ENCODE results near the gene TMEM150C. TPM values are rescaled to one million over a fixed set of nuclear protein-coding genes. Genes with fewer than 3 reads are reported as not detected.

TMEM150C gene
- total RNA-seq, 1 experiment from 2014 or later, result 0.58 TPM

DNA sequence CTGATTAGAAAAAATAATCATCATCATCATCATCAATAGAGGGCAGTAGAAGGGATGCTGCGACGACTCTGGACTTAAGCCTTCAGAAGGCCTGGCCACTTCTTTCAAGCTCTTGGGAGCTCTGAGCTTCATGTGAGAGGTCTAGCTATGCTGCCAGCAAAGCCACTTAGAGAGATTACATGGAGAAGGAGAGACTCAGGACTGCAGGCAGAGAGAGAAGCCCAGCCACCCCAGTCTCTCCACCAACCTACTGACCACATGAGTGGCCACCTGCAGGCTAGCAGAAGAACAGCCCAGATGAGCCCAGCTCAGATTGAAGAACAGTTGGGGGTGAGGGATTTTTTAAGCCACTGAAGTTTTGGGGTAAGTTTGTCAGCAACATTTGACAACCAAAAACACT is 17.1 kb upstream of the TMEM150C start:
- TF ChIP-seq EZH2phosphoT487 (IDR thresholded peaks at IDR 0.05; ENCODE audit: borderline replicate concordance, low read length), result no peak
- no peak for TF ChIP-seq EZH2 (IDR thresholded peaks at IDR 0.05; ENCODE audit: low read length, unreplicated experiment)
- no peak; the same call in none of the 2 replicates for TF ChIP-seq CTCF (conservative IDR thresholded peaks at IDR 0.05; ENCODE audit: low read depth, low read length)
- Histone ChIP-seq H3K27me3 (ENCODE audit: low read length) (peaks cover 12% of the 10 kb centered on the region), H3F3A (ENCODE audit: low read length, unreplicated experiment) (no peaks in the 10 kb centered on the region), H2AFZ (ENCODE audit: low read length) (no peak overlapping the region), H3K4me2 (ENCODE audit: low read length) (no peak overlapping the region), H3K36me3 (ENCODE audit: low read depth, low read length) (no peaks in the 10 kb centered on the region), H3K9me2 (replicated peaks; ENCODE audit: low read length) (no peaks in the 10 kb centered on the region), H3K4me1 (ENCODE audit: insufficient read depth, low read length) (no peaks in the 10 kb centered on the region), H3K27ac (ENCODE audit: low read length) (no peak overlapping the region), H4K20me1 (ENCODE audit: low read length) (no peaks in the 10 kb centered on the region), H3K9ac (ENCODE audit: low read length) (no peak overlapping the region), H3K79me2 (ENCODE audit: low read length) (no peaks in the 10 kb centered on the region), H3K9me3 (ENCODE audit: low read length) (no peaks in the 10 kb centered on the region), H3K4me3 (ENCODE audit: low read length) (no peak overlapping the region)
- ChIA-PET CTCF (no interaction called here), POLR2A (ENCODE audit: unreplicated experiment) (no interaction called here)
- ATAC-seq, result peak; percentile 64; the same call in 1 of the 2 replicates
- DNase-seq, result no peak
- intact Hi-C loops (cut with micrococcal nuclease), result no loop called here
- no TSS peak for BruUV-seq (replicated peaks)

GRCh38 chr4:82577451-82577850 is 15.7 kb upstream of the TMEM150C start:
- CTCF ChIA-PET, result no interaction called here
- H3K27ac ChIP-seq (ENCODE audit: low read length), result no peak overlapping the region

More at GRCh38 chr4:82577451-82577850, 15.7 kb upstream of the TMEM150C start:
- POLR2A ChIA-PET (ENCODE audit: unreplicated experiment), result no interaction called here
- no peaks in the 10 kb centered on the region for H3K79me2 ChIP-seq (ENCODE audit: low read length)
- H2AFZ ChIP-seq (ENCODE audit: low read length), result no peak overlapping the region
- H3K27me3 ChIP-seq (ENCODE audit: low read length), result no peaks in the 10 kb centered on the region
- H3F3A ChIP-seq (ENCODE audit: low read length, unreplicated experiment), result no peaks in the 10 kb centered on the region
- TF ChIP-seq CTCF (conservative IDR thresholded peaks at IDR 0.05; ENCODE audit: low read depth, low read length) (no peak), EZH2phosphoT487 (IDR thresholded peaks at IDR 0.05; ENCODE audit: borderline replicate concordance, low read length) (no peak), EZH2 (IDR thresholded peaks at IDR 0.05; ENCODE audit: low read length, unreplicated experiment) (no peak)
- ATAC-seq (no peak), DNase-seq (no peak)
- H4K20me1 ChIP-seq (ENCODE audit: low read length), result no peaks in the 10 kb centered on the region
- H3K4me2 ChIP-seq (ENCODE audit: low read length), result no peak overlapping the region
- intact Hi-C loops (cut with micrococcal nuclease), result no loop called here
- no peaks in the 10 kb centered on the region for H3K9me2 ChIP-seq (replicated peaks; ENCODE audit: low read length)
- no peak overlapping the region for H3K9ac ChIP-seq (ENCODE audit: low read length)
- H3K36me3 ChIP-seq (ENCODE audit: low read depth, low read length), result no peaks in the 10 kb centered on the region
- H3K4me3 ChIP-seq (ENCODE audit: low read length), result no peak overlapping the region
- H3K9me3 ChIP-seq (ENCODE audit: low read length), result no peaks in the 10 kb centered on the region
- H3K4me1 ChIP-seq (ENCODE audit: insufficient read depth, low read length), result no peaks in the 10 kb centered on the region
- no TSS peak for BruUV-seq (replicated peaks)

Data from PC-3 (cell line).